Liver (tissue), 9 donors: ENCODE measurements around the gene IGF1R. TPM values are rescaled to one million over a fixed set of nuclear protein-coding genes. Genes with fewer than 3 reads are reported as not detected.

ENCODE experiments used
- DNase-seq: peaks from one replicate; pipeline ENCODE4 v3.0.0-alpha.2; 2017; ENCODE audit warnings: low spot score
- H3K27ac ChIP-seq, 2 donors: one replicate each; pipeline ENCODE4 v1.7.0; 2013; ENCODE audit warnings: inconsistent platforms in 2 of 2, low read length in 2 of 2, control low read depth in 1 of 2, low read depth in 1 of 2, mild to moderate bottlenecking in 1 of 2
- H3K27me3 ChIP-seq, 4 donors: one replicate each; pipeline versions ENCODE4 v1.6.1 to v1.7.0; 2013; ENCODE audit warnings: low read length in 3 of 4, inconsistent platforms in 1 of 4, mild to moderate bottlenecking in 1 of 4, moderate library complexity in 1 of 4; ENCODE audit not compliant: control insufficient read depth in 4 of 4, insufficient read depth in 4 of 4
- H3K36me3 ChIP-seq, 4 donors: one replicate each; pipeline versions ENCODE4 v1.6.1 to v1.7.0; 2013; ENCODE audit warnings: low read length in 3 of 4, mild to moderate bottlenecking in 3 of 4, low read depth in 1 of 4, moderate library complexity in 1 of 4; ENCODE audit not compliant: control insufficient read depth in 4 of 4, insufficient read depth in 3 of 4
- H3K4me1 ChIP-seq, 4 donors: one replicate each; pipeline versions ENCODE4 v1.6.1 to v1.7.0; 2013; ENCODE audit warnings: low read length in 3 of 4, mild to moderate bottlenecking in 3 of 4, moderate library complexity in 1 of 4; ENCODE audit not compliant: control insufficient read depth in 4 of 4, insufficient read depth in 4 of 4
- H3K4me3 ChIP-seq, 3 donors: one replicate each; pipeline versions ENCODE4 v1.6.1 to v1.7.0; 2013; ENCODE audit warnings: low read length in 3 of 3, control low read depth in 1 of 3, low read depth in 1 of 3, mild to moderate bottlenecking in 1 of 3
- H3K9ac ChIP-seq, 2 donors: one replicate each; pipeline ENCODE4 v1.7.0; 2013; ENCODE audit warnings: low read length in 2 of 2, mild to moderate bottlenecking in 2 of 2, moderate library complexity in 2 of 2, control low read depth in 1 of 2, low read depth in 1 of 2
- H3K9me3 ChIP-seq, 4 donors: one replicate each; pipeline versions ENCODE4 v1.6.1 to v1.7.0; 2013; ENCODE audit warnings: low read length in 3 of 4; ENCODE audit not compliant: control insufficient read depth in 4 of 4
- FOXA1 ChIP-seq: IDR thresholded peaks from 2 replicates; pipeline ENCODE4 v1.6.1; 2016; ENCODE audit warnings: antibody characterized with exemption
- FOXA2 ChIP-seq: IDR thresholded peaks from 2 replicates; pipeline ENCODE4 v1.6.1; 2016; ENCODE audit warnings: antibody characterized with exemption
- GABPA ChIP-seq, 2 donors: IDR thresholded peaks in 1 of 2; conservative IDR thresholded peaks in 1 of 2; 2 replicates each; pipeline ENCODE4 v1.6.1; 2016; ENCODE audit warnings: antibody characterized with exemption in 2 of 2, mild to moderate bottlenecking in 1 of 2, moderate library complexity in 1 of 2
- HNF4G ChIP-seq: IDR thresholded peaks from 2 replicates; pipeline ENCODE4 v1.6.1; 2016; ENCODE audit warnings: antibody characterized with exemption
- NR2F2 ChIP-seq: IDR thresholded peaks from 2 replicates; pipeline ENCODE4 v1.6.1; 2016; ENCODE audit warnings: antibody characterized with exemption
- RAD21 ChIP-seq, 2 donors: IDR thresholded peaks; 2 replicates each; pipeline ENCODE4 v1.6.1; 2016; ENCODE audit warnings: antibody characterized with exemption in 2 of 2, mild to moderate bottlenecking in 2 of 2
- RXRA ChIP-seq, 2 donors: IDR thresholded peaks; 2 replicates each; pipeline ENCODE4 v1.6.1; 2017 to 2018; ENCODE audit warnings: antibody characterized with exemption in 2 of 2, mild to moderate bottlenecking in 1 of 2
- SP1 ChIP-seq: IDR thresholded peaks from 2 replicates; pipeline ENCODE4 v1.6.1; 2018; ENCODE audit warnings: antibody characterized with exemption, mild to moderate bottlenecking
- TAF1 ChIP-seq: conservative IDR thresholded peaks from 2 replicates; pipeline ENCODE4 v1.6.1; 2016; ENCODE audit warnings: antibody characterized with exemption, mild to moderate bottlenecking
- YY1 ChIP-seq: IDR thresholded peaks from 2 replicates; pipeline ENCODE4 v1.6.1; 2016; ENCODE audit warnings: antibody characterized with exemption, mild to moderate bottlenecking
- WGBS: extraction: QIAGEN DNeasy Blood & Tissue Kit; methylation state at CpG from one replicate; pipeline ENCODE4 v1.1.7; 2013; 5-methylcytosine and 5-hydroxymethylcytosine counted together
- polyA plus RNA-seq, 2 donors: library from polyadenylated mRNA; stranded (reverse) in 1 of 2; unstranded in 1 of 2; fragments of 200-250 nt in 1 of 2; fragments of >200 nt in 1 of 2; fragmentation: Nextera tagmentation in 1 of 2; extraction: Ambion mirVana in 1 of 2; gene quantifications; one replicate each; pipeline versions ENCODE4 v1.2.1 to v1.2.3, GENCODE V29; 2013 to 2015
- total RNA-seq, 2 donors: library from RNA; depleted of rRNA; stranded (reverse); fragments of >200 nt; gene quantifications; one replicate each; pipeline ENCODE4 v1.2.3, GENCODE V29; 2014
- TF ChIP-seq, protein P1 (sequence below): IDR thresholded peaks from 2 replicates; pipeline ENCODE4 v1.6.1; 2016; ENCODE audit warnings: antibody characterized with exemption
- TF ChIP-seq, protein P2 (sequence below): fragments of 150-350 bp; IDR thresholded peaks from 2 replicates; pipeline ENCODE4 v1.5.1; 2017; ENCODE audit warnings: improper control_type of control experiment, low read depth, low read length; ENCODE audit not compliant: missing input control
- TF ChIP-seq, protein P3 (sequence below): IDR thresholded peaks from 2 replicates; pipeline ENCODE4 v1.6.1; 2016; ENCODE audit warnings: antibody characterized with exemption, mild to moderate bottlenecking
- donor health status: healthy.
- donor health status: healthy.
- donor health status: healthy.
- donor health status: healthy.
- donor health status: healthy.

IGF1R gene
- total and polyA plus RNA-seq, 4 donors, result 0.69 to 10.3 (median 3.2) TPM

DNA sequence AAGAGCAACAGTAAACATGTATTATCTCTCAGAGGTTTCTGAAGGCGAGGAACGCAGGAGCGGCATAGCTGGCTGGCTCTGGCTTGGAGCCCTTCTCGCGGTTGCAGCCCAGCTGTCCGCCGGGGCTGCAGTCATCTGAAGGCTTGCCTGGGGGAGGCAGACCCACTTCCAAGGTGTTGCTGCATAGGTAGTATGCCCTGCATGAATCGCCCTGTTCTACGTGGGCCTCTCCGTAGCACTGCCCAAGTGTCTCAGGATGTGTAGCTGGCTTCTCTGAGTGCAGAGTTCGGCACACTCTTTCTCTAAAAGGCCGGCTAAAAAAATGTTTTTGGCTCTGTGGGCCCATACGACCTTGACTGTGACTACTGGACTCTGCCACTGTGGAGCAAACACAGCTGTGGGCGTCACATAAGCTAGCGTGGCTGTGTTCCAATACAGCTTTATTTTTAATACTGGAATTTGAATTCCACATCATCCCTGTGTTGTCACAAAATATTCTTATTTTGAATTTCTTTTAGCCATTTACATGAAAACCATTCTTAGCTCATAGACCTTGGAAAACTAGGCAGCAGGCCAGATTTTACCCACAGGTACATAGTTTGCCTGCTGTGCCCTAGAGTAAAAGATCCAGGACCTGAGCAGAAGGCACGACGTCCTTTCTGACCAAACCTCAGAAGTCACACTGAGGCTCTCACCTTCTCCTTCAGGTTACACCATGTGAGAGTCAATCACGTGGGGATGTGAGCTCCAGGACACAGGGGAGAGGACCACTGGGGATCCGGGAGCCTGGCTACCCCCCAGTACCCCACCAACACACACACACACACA, 303.4 kb downstream of the IGF1R start (continued):
- TF ChIP-seq GABPA (IDR thresholded peaks at IDR 0.05 in 1 of 2, conservative IDR thresholded peaks at IDR 0.05 in 1 of 2) (no peak), FOXA1 (no peak), RXRA (IDR thresholded peaks at IDR 0.05) (peak in 1 of 2 donors; percentile 67), FOXA2 (peak; percentile 22)
- TF ChIP-seq, protein P1, sequence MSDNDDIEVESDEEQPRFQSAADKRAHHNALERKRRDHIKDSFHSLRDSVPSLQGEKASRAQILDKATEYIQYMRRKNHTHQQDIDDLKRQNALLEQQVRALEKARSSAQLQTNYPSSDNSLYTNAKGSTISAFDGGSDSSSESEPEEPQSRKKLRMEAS, result no peak

DNA sequence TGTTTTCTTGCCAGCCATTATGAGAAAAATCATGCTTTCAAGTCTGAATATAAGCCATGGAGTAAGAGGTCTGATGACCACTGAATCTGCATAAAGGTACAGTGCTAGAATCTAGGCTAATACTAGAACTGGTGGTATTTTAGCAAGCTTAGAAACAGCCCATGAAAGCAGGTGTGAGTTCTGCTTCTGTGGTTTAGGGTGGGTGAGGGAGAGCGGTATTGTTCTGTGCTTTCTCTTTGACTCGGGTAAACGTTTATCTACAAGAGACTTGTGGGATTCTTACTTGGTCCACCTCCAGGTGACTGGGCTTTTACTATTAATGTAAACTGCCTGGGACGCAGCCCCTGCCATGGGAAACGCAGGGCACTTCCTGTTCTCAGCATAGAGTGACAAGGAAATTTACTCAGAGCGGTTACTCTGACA, 304.1 kb downstream of the IGF1R start:
- Histone ChIP-seq H3K4me3 (no peak overlapping the region), H3K9me3 (peaks cover 0 to 1% (median 0%) of the 10 kb centered on the region in 4 donors), H3K27ac (peak overlapping the region; percentile 68 to 71), H3K9ac (peak overlapping the region in 1 of 2 donors; percentile 53), H3K36me3 (no peaks in the 10 kb centered on the region), H3K4me1 (peaks cover 10 to 33% (median 24%) of the 10 kb centered on the region in 4 donors), H3K27me3 (no peaks in the 10 kb centered on the region)
- no peak for DNase-seq
- TF ChIP-seq HNF4G, result no peak
- WGBS, result 64% methylated on average over 6 of the region's 6 CpGs

DNA sequence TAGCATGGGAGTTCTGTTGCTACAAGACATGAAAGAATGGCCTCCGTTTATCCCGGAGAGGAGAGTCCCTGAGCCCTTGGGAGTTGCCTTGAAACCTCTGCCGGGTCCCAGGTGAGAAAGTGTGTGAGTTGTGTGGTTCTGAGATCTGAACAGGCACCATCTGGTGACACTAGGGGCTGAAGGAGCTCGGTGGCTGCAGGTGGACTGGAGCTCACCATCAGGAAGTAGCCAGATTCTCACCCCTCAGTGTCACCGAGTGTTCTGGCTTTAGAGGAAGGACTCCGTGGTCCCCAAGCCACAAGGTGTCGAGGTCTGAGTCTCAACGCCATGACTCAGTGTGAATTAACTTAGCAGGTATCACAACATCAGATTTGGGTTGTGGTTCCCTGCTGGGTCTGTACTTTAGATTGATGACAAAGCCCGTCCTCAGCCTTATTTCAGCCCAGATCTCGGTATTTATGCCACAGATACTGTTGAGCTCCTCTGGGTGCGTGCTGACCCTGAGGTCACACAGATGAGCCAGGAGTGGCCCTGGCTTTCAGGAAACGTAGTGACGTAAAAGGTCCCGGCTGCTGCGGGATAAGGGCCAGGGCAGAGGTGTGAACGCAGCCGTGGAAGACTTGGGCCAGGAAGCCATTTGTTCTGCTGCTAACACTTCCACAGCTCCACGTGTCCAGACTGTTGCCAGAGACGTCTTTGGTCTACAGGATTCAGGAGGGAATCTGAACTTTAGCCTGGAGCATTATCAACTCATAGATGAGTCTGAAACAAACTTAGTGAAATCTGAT, 304.9 kb downstream of the IGF1R start:
- Histone ChIP-seq H3K27ac (no peak overlapping the region), H3K9me3 (no peaks in the 10 kb centered on the region), H3K9ac (no peak overlapping the region), H3K27me3 (no peaks in the 10 kb centered on the region), H3K4me1 (peaks cover 10 to 33% (median 24%) of the 10 kb centered on the region in 4 donors), H3K36me3 (no peaks in the 10 kb centered on the region), H3K4me3 (no peak overlapping the region)
- WGBS, result 82% methylated on average over 19 of the region's 19 CpGs
- DNase-seq, result no peak
- TF ChIP-seq NR2F2, result no peak
- no peak for TF ChIP-seq GABPA (IDR thresholded peaks at IDR 0.05 in 1 of 2, conservative IDR thresholded peaks at IDR 0.05 in 1 of 2)
- TF ChIP-seq RXRA (IDR thresholded peaks at IDR 0.05), result no peak
- TF ChIP-seq FOXA2, result no peak
- no peak for TF ChIP-seq YY1
- TF ChIP-seq RAD21 (IDR thresholded peaks at IDR 0.05), result no peak
- TF ChIP-seq, protein P2, sequence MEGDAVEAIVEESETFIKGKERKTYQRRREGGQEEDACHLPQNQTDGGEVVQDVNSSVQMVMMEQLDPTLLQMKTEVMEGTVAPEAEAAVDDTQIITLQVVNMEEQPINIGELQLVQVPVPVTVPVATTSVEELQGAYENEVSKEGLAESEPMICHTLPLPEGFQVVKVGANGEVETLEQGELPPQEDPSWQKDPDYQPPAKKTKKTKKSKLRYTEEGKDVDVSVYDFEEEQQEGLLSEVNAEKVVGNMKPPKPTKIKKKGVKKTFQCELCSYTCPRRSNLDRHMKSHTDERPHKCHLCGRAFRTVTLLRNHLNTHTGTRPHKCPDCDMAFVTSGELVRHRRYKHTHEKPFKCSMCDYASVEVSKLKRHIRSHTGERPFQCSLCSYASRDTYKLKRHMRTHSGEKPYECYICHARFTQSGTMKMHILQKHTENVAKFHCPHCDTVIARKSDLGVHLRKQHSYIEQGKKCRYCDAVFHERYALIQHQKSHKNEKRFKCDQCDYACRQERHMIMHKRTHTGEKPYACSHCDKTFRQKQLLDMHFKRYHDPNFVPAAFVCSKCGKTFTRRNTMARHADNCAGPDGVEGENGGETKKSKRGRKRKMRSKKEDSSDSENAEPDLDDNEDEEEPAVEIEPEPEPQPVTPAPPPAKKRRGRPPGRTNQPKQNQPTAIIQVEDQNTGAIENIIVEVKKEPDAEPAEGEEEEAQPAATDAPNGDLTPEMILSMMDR, result no peak
- TF ChIP-seq HNF4G, result no peak

DNA sequence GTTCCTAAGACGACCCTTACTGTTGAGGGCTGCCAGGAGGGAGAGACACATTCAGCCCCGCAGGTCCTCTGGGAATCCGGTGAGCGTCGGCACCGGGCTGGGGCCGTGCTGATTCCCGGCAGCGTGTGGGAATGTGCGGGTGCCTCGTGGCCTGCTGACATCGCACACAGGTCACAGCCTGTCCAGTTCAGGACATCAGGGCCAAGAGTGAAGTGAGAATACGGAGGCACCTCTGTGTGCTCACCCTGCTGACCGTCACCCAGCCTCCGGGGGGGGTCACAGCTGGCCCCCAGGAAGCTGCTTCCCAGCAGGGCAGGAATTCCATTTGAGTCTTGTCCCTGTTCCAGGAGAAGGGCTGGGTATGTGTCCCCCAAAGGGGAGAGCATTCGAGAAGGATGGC, 305.6 kb downstream of the IGF1R start:
- no peaks in the 10 kb centered on the region for H3K9me3 ChIP-seq
- no peaks in the 10 kb centered on the region for H3K27me3 ChIP-seq
- WGBS, result 89% methylated on average over 16 of the region's 16 CpGs
- no peaks in the 10 kb centered on the region for H3K36me3 ChIP-seq
- H3K27ac ChIP-seq, result peak overlapping the region; percentile 6 to 28
- H3K9ac ChIP-seq, result no peak overlapping the region
- peaks cover 10 to 33% (median 24%) of the 10 kb centered on the region in 4 donors for H3K4me1 ChIP-seq
- DNase-seq, result no peak
- TF ChIP-seq HNF4G, result no peak
- TF ChIP-seq FOXA2, result no peak
- TF ChIP-seq TAF1, result no peak
- TF ChIP-seq RXRA (IDR thresholded peaks at IDR 0.05), result no peak
- no peak for TF ChIP-seq NR2F2
- no peak for TF ChIP-seq RAD21 (IDR thresholded peaks at IDR 0.05)
- TF ChIP-seq, protein P2, result no peak
- TF ChIP-seq, protein P1, result no peak
- TF ChIP-seq, protein P3, sequence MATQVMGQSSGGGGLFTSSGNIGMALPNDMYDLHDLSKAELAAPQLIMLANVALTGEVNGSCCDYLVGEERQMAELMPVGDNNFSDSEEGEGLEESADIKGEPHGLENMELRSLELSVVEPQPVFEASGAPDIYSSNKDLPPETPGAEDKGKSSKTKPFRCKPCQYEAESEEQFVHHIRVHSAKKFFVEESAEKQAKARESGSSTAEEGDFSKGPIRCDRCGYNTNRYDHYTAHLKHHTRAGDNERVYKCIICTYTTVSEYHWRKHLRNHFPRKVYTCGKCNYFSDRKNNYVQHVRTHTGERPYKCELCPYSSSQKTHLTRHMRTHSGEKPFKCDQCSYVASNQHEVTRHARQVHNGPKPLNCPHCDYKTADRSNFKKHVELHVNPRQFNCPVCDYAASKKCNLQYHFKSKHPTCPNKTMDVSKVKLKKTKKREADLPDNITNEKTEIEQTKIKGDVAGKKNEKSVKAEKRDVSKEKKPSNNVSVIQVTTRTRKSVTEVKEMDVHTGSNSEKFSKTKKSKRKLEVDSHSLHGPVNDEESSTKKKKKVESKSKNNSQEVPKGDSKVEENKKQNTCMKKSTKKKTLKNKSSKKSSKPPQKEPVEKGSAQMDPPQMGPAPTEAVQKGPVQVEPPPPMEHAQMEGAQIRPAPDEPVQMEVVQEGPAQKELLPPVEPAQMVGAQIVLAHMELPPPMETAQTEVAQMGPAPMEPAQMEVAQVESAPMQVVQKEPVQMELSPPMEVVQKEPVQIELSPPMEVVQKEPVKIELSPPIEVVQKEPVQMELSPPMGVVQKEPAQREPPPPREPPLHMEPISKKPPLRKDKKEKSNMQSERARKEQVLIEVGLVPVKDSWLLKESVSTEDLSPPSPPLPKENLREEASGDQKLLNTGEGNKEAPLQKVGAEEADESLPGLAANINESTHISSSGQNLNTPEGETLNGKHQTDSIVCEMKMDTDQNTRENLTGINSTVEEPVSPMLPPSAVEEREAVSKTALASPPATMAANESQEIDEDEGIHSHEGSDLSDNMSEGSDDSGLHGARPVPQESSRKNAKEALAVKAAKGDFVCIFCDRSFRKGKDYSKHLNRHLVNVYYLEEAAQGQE, result no peak
- TF ChIP-seq SP1, result no peak
- TF ChIP-seq YY1, result no peak
- no peak overlapping the region for H3K4me3 ChIP-seq
